ENCODE data around the gene SLC17A3. TPM values are rescaled to one million over a fixed set of nuclear protein-coding genes. Genes with fewer than 3 reads are reported as not detected.

The SLC17A3 gene
- total RNA-seq, 1 experiment from 2014 or later: not detected

GRCh38 chr6:25851961-25852360 is 22.1 kb downstream of the SLC17A3 start:
- TF ChIP-seq ELF4 (CRISPR knock-in tag; IDR thresholded peaks at IDR 0.05; ENCODE audit: low read depth): no peak
- no peak for TF ChIP-seq SMAD4 (CRISPR knock-in tag; IDR thresholded peaks at IDR 0.05)
- TF ChIP-seq, protein P1, sequence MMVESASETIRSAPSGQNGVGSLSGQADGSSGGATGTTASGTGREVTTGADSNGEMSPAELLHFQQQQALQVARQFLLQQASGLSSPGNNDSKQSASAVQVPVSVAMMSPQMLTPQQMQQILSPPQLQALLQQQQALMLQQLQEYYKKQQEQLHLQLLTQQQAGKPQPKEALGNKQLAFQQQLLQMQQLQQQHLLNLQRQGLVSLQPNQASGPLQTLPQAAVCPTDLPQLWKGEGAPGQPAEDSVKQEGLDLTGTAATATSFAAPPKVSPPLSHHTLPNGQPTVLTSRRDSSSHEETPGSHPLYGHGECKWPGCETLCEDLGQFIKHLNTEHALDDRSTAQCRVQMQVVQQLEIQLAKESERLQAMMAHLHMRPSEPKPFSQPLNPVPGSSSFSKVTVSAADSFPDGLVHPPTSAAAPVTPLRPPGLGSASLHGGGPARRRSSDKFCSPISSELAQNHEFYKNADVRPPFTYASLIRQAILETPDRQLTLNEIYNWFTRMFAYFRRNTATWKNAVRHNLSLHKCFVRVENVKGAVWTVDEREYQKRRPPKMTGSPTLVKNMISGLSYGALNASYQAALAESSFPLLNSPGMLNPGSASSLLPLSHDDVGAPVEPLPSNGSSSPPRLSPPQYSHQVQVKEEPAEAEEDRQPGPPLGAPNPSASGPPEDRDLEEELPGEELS (CRISPR knock-in tag; IDR thresholded peaks at IDR 0.05): no peak
- TF ChIP-seq, protein P2, sequence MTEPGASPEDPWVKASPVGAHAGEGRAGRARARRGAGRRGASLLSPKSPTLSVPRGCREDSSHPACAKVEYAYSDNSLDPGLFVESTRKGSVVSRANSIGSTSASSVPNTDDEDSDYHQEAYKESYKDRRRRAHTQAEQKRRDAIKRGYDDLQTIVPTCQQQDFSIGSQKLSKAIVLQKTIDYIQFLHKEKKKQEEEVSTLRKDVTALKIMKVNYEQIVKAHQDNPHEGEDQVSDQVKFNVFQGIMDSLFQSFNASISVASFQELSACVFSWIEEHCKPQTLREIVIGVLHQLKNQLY (CRISPR knock-in tag; IDR thresholded peaks at IDR 0.05): no peak
- TF ChIP-seq, protein P3, sequence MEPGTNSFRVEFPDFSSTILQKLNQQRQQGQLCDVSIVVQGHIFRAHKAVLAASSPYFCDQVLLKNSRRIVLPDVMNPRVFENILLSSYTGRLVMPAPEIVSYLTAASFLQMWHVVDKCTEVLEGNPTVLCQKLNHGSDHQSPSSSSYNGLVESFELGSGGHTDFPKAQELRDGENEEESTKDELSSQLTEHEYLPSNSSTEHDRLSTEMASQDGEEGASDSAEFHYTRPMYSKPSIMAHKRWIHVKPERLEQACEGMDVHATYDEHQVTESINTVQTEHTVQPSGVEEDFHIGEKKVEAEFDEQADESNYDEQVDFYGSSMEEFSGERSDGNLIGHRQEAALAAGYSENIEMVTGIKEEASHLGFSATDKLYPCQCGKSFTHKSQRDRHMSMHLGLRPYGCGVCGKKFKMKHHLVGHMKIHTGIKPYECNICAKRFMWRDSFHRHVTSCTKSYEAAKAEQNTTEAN (CRISPR knock-in tag; IDR thresholded peaks at IDR 0.05): no peak
- no peak for TF ChIP-seq RELA (CRISPR knock-in tag; IDR thresholded peaks at IDR 0.05; ENCODE audit: borderline replicate concordance)
- no peak for TF ChIP-seq ZNF219 (CRISPR knock-in tag; IDR thresholded peaks at IDR 0.05; ENCODE audit: borderline replicate concordance)
- no peak for TF ChIP-seq NR2C2 (CRISPR knock-in tag; IDR thresholded peaks at IDR 0.05)
- TF ChIP-seq, protein P4, sequence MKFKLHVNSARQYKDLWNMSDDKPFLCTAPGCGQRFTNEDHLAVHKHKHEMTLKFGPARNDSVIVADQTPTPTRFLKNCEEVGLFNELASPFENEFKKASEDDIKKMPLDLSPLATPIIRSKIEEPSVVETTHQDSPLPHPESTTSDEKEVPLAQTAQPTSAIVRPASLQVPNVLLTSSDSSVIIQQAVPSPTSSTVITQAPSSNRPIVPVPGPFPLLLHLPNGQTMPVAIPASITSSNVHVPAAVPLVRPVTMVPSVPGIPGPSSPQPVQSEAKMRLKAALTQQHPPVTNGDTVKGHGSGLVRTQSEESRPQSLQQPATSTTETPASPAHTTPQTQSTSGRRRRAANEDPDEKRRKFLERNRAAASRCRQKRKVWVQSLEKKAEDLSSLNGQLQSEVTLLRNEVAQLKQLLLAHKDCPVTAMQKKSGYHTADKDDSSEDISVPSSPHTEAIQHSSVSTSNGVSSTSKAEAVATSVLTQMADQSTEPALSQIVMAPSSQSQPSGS (CRISPR knock-in tag; IDR thresholded peaks at IDR 0.05; ENCODE audit: borderline replicate concordance, low read depth): no peak
- no peak for TF ChIP-seq NR3C1 (CRISPR knock-in tag; conservative IDR thresholded peaks at IDR 0.05; ENCODE audit: low read depth)
- H3K36me3 Mint-ChIP-seq: no peaks in the 10 kb centered on the region
- H3K27me3 Mint-ChIP-seq (ENCODE audit: low read depth): no peaks in the 10 kb centered on the region
- H3K4me3 Mint-ChIP-seq: no peak overlapping the region
- ATAC-seq (no peak), DNase-seq (ENCODE audit: low spot score) (no peak)
- peaks cover 9% of the 10 kb centered on the region for H3K9me3 Mint-ChIP-seq
- POLR2A ChIA-PET: no interaction called here
- CTCF ChIA-PET: no interaction called here
- H3K4me1 Mint-ChIP-seq: peaks cover 10% of the 10 kb centered on the region
- H3K27ac Mint-ChIP-seq: no peak overlapping the region

DNA sequence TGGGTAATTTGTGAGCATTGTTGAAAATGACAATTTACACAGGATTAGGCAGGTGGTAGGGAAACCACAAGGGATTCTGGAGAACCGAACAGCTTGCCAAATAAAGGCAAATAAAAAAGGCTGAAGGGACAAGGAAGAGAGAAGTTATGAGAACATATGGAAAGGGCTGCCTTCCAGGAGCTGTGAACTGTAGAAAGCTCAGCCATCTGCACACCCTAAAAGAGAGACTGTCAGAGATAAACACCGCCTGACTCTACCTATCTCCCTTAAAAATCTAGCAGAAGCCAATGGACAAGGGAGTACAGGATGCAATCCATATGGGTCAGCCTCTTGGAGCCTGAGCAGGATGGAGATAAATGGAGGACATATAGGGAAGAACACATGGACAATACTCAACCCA is 29.5 kb downstream of the SLC17A3 start:
- Mint-ChIP-seq H3K4me1 (peaks cover 1% of the 10 kb centered on the region), H3K36me3 (no peaks in the 10 kb centered on the region), H3K9me3 (peaks cover 3% of the 10 kb centered on the region; the same call in 1 of the 2 replicates), H3K27me3 (ENCODE audit: low read depth) (no peaks in the 10 kb centered on the region), H3K4me3 (no peak overlapping the region), H3K27ac (no peak overlapping the region)
- DNase-seq (ENCODE audit: low spot score): no peak
- POLR2A ChIA-PET: no interaction called here
- no peak for ATAC-seq
- CTCF ChIA-PET: no interaction called here
- no peak for TF ChIP-seq ZNF423 (CRISPR knock-in tag; IDR thresholded peaks at IDR 0.05)
- TF ChIP-seq SMAD3 (CRISPR knock-in tag; IDR thresholded peaks at IDR 0.05; ENCODE audit: borderline replicate concordance): no peak
- TF ChIP-seq NFYB (CRISPR knock-in tag; conservative IDR thresholded peaks at IDR 0.05; ENCODE audit: low read depth): no peak
- TF ChIP-seq JAZF1 (CRISPR knock-in tag; IDR thresholded peaks at IDR 0.05): no peak
- no peak for TF ChIP-seq ZNF263 (CRISPR knock-in tag; IDR thresholded peaks at IDR 0.05; ENCODE audit: low read depth)
- TF ChIP-seq, protein P5, sequence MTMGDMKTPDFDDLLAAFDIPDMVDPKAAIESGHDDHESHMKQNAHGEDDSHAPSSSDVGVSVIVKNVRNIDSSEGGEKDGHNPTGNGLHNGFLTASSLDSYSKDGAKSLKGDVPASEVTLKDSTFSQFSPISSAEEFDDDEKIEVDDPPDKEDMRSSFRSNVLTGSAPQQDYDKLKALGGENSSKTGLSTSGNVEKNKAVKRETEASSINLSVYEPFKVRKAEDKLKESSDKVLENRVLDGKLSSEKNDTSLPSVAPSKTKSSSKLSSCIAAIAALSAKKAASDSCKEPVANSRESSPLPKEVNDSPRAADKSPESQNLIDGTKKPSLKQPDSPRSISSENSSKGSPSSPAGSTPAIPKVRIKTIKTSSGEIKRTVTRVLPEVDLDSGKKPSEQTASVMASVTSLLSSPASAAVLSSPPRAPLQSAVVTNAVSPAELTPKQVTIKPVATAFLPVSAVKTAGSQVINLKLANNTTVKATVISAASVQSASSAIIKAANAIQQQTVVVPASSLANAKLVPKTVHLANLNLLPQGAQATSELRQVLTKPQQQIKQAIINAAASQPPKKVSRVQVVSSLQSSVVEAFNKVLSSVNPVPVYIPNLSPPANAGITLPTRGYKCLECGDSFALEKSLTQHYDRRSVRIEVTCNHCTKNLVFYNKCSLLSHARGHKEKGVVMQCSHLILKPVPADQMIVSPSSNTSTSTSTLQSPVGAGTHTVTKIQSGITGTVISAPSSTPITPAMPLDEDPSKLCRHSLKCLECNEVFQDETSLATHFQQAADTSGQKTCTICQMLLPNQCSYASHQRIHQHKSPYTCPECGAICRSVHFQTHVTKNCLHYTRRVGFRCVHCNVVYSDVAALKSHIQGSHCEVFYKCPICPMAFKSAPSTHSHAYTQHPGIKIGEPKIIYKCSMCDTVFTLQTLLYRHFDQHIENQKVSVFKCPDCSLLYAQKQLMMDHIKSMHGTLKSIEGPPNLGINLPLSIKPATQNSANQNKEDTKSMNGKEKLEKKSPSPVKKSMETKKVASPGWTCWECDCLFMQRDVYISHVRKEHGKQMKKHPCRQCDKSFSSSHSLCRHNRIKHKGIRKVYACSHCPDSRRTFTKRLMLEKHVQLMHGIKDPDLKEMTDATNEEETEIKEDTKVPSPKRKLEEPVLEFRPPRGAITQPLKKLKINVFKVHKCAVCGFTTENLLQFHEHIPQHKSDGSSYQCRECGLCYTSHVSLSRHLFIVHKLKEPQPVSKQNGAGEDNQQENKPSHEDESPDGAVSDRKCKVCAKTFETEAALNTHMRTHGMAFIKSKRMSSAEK (CRISPR knock-in tag; IDR thresholded peaks at IDR 0.05; ENCODE audit: borderline replicate concordance): no peak
- TF ChIP-seq ZNF671 (CRISPR knock-in tag; IDR thresholded peaks at IDR 0.05): no peak
- no peak for TF ChIP-seq SP1 (CRISPR knock-in tag; conservative IDR thresholded peaks at IDR 0.05)
- TF ChIP-seq ZSCAN18 (CRISPR knock-in tag; IDR thresholded peaks at IDR 0.05): no peak
- no peak for TF ChIP-seq ESRRA (CRISPR knock-in tag; IDR thresholded peaks at IDR 0.05; ENCODE audit: borderline replicate concordance)
- TF ChIP-seq, protein P3 (CRISPR knock-in tag; IDR thresholded peaks at IDR 0.05): no peak
- TF ChIP-seq, protein P6, sequence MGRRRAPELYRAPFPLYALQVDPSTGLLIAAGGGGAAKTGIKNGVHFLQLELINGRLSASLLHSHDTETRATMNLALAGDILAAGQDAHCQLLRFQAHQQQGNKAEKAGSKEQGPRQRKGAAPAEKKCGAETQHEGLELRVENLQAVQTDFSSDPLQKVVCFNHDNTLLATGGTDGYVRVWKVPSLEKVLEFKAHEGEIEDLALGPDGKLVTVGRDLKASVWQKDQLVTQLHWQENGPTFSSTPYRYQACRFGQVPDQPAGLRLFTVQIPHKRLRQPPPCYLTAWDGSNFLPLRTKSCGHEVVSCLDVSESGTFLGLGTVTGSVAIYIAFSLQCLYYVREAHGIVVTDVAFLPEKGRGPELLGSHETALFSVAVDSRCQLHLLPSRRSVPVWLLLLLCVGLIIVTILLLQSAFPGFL (CRISPR knock-in tag; IDR thresholded peaks at IDR 0.05; ENCODE audit: borderline replicate concordance): no peak
